HG03135 (cell line): ENCODE measurements around the gene ERBIN.
"Not testable (repeated sequence)": the region's sequence is repeated elsewhere in the genome, so short reads cannot be mapped to it uniquely, and the experiment has no call there.

Source experiments
- ATAC-seq: cut with Tn5 transposase; IDR thresholded peaks from one replicate; pipeline ENCODE4 v1.9.1; 2021; ENCODE audit warnings: mild to moderate bottlenecking, moderate library complexity; ENCODE audit not compliant: unreplicated experiment

The ERBIN gene

GRCh38 chr5:65916636-65917035, 9.7 kb upstream of the ERBIN start:
- no peak for ATAC-seq

GRCh38 chr5:65919773-65920172, 6.6 kb upstream of the ERBIN start:
- ATAC-seq, result no peak

GRCh38 chr5:65923339-65923738, 3.0 kb upstream of the ERBIN start:
- ATAC-seq, result no peak

- no peak for ATAC-seq
Observed at GRCh38 chr5:65924366-65925043, 1.9 kb upstream of the ERBIN start.

GRCh38 chr5:65925044-65925600, 1.3 kb upstream of the ERBIN start:
- peak; percentile 62 for ATAC-seq

DNA sequence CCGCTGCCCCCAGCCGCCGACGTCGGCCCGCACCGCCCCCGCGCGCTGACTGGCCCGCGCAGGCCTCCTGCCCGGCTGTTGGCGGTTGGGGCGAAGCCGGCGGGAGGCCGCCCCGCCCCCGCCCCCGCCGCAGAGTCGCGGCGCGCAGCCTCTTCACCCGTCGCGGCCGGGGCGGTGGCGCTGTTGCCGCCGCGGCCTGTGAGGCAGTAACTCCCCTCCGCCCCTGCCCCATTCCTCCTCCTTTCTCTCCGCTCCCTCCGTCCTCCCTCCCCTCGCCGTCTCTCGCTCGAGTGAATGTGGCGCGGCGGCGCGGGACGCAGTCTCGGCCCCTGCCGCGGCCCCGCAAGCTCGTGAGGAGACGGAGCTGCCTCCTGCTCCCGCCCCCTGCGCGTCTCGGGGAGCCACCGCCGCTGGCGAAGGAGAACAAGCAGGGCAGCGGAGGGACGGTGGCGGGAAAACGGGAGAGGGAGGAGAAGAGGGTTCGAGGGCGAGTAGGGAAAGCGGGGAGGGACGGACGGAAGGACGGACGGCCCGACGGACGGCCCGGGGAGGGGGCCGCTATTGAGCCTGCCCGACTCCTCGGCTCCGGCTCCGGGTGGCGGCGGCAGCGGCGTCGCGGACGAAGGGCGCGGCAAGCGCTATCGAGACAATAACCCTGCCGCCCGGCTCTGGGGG, 637 bp upstream of the ERBIN start:
- peak; percentile 61 for ATAC-seq

DNA sequence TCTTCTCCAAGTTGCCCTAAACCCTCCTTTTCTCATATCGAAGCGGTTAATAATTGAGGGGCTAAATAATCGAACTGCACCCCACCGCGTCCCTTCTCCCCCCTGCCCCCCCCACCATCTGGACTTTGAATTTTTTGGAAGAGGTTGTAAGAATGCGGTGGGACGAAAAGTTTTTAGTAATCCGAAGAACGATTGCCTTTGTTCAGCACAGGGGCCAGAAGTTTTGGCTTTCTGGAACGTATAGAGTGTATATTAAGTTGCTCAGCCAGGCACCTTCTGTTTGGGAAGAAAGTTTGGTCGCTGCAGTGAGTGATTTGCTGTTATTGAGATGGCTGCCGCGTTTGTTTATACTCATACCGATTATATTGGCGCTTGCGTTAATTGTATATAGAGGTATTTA, 518 bp downstream of the ERBIN start:
- no peak for ATAC-seq

GRCh38 chr5:65927503-65928321, 1.3 kb downstream of the ERBIN start:
- no peak for ATAC-seq

DNA sequence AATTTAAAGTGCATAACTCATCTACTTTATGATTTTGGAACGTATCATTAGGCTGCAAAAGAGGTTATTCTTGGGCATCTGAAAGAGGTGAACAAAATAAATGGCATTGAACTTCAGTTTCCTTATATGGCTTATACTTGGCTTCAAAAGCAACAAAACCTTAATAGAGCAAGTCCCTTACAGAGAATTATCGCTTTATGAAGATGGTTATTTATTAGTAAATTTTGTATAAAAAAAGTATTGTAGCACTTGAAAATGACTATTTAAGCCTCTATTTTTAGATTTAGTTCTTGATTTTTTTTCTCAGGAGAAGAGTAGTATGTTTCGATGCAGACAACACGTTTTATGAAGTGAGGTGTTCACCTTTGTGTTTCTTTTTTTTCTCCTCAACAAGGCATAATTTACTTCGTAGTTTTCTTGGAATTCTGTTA, 2.0 kb downstream of the ERBIN start:
- ATAC-seq, result no peak

- no peak for ATAC-seq
Observed at GRCh38 chr5:65928860-65929259, 2.5 kb downstream of the ERBIN start.

DNA sequence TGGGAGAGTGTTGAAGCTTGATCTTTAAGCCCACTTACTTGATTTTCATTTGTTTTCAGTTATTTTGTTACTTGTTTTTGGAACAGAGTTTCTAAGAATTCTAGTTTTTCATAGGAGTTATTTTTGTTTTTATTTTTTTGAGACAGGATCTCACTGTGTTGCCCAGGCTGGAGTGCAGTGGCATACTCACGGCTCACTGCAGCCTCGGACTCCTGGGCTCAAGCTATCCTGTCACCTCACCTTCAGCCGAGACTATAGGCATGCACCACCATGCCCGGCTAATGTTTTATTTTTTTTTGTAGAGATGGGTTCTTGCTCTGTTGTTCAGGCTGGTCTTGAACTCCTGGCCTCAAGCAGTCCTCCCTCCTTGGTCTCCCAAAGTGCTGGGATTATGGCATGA, 6.3 kb downstream of the ERBIN start:
- ATAC-seq, result no peak

DNA sequence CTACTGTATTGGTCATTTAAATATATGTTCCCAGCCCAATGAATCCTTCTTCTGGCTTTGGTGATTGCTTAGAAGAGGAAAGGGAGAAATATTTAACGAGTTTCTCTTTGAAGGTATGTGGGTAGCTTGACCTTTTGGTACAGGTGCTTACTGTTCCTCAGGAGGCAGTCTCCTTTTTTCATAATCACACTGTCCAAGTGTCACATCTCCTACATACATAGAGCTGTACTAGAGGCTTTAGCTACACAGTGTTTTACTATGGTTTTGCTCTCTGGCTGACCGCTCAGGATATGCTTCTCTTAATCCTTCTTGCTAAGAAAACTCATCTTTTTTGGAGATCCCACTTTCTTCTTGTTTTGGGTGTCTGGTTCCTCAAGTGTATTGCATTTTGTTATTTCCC, 6.9 kb downstream of the ERBIN start:
- ATAC-seq, result no peak

- ATAC-seq, result peak; percentile 96
Observed at GRCh38 chr5:65938256-65938655, 11.9 kb downstream of the ERBIN start.

DNA sequence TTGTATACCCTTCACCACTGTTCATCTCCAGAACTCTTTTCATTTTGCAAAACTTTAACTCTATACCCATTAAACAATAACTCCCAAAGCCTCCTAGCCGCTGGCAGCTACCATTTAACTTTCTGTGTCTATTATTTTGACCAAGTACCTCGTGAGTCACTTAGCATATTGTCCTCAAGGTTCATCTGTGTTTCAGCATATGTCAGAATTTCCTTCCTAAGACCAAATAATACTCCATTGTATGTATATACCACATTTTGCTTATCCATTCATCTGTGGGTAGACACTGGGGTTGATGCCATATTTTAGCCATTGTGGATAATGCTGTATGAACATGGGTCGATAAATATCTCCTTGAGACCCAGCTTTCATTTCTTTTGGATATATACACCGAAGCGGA, 17.4 kb downstream of the ERBIN start:
- ATAC-seq, result no peak

GRCh38 chr5:65946198-65946745, 19.9 kb downstream of the ERBIN start:
- ATAC-seq, result no peak

- no peak for ATAC-seq
Observed at GRCh38 chr5:65948115-65948747, 21.9 kb downstream of the ERBIN start.

DNA sequence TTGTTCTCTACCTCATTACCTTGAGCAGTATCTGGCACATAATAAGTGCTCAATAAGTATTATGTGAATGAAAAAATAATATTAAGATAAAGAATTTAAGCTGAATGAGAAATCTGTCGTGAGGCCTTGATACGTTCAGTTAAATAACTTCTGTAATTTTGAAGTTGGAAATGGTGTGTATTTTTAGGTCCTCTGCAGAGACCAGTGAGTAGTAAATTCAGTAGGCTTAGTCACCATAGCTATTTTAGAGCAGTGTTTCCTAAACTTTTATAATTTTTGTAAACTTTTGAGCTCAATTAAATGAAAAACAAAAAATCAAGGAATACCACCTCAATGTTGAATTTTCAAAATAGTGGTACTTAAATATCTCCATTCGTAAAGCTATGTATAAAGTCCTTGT, 25.0 kb downstream of the ERBIN start:
- ATAC-seq, result no peak

DNA sequence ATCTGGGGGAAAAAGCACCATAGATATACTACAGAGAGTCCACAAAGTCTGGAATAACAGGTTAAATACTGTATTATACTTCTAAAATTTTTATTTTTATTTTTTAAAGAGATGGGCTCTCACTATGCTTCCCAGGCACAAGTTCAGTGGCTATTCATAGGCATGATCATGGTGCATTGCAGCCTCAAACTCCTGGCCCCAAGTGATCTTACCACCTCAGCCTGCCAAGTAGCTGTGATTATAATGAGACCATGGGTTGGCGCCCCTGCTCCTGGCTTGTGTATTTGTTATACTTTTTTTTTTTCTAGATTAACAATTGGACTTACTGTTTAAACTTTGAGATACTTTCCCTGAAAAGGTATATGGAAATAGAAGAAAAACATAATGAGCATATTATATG, 25.9 kb downstream of the ERBIN start:
- ATAC-seq, result no peak

DNA sequence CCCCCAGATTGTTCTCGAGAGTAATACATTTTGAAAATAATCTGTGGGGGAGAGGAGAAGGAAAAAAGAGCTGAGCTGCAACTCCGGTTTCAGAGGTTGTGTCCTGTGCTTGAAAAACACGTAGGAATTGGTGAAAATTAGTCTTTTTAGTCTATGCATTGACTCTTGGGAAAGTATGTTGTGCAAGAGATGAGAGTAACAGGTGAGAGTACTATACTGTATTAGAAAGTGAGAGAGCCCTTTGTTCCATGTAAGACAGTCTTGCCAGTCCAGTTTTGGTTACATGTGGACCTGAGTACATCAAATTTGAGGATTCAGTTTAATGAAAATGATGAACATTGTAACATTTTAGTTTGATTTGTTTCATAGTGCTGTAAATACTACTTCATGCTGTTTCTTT, 27.8 kb downstream of the ERBIN start:
- no peak for ATAC-seq

DNA sequence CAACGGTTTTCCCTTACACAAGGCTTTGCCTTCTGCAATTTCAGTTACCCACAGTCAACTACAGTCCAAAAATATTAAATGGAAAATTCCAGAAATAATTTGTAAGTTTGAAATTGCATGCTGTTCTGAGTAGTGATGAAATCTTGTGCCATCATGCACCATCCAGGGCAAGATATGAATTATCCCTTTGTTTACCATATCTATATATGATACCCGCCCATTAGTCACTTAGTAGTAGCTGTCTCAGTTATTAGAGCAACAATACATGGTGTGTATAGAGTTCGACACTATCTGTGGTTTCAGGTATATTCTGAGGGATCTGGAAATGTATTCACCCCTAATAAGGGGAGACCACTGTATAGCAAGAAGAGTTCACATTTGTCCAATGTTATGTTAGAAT, 29.4 kb downstream of the ERBIN start:
- no peak for ATAC-seq

DNA sequence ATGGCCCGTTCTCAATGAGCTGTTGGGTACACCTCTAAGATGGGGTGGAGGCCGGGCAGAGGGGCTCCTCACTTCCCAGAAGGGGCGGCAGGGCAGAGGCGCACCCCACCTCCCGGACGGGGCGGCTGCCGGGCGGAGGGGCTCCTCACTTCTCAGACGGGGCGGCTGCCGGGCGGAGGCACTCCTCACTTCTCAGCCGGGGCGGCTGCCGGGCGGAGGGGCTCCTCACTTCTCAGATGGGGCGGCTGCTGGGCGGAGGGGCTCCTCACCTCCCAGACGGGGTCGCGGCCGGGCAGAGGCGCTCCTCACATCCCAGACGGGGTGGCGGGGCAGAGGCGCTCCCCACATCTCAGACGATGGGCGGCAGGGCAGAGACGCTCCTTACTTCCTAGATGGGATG, 31.3 kb downstream of the ERBIN start:
- ATAC-seq, result not testable (repeated sequence)
